Activated naive CD4-positive, alpha-beta T cell treated with anti-CD3 and anti-CD28 coated beads, Interleukin-2, amount 50 U/mL, for 16 hours (primary cell): ENCODE data around the gene ABO.
"Not testable (repeated sequence)": the region's sequence is repeated elsewhere in the genome, so short reads cannot be mapped to it uniquely, and the experiment has no call there.

Experiments
- DNase-seq: peaks from one replicate; pipeline ENCODE4 v3.0.0-alpha.2; 2020

The ABO gene

DNA sequence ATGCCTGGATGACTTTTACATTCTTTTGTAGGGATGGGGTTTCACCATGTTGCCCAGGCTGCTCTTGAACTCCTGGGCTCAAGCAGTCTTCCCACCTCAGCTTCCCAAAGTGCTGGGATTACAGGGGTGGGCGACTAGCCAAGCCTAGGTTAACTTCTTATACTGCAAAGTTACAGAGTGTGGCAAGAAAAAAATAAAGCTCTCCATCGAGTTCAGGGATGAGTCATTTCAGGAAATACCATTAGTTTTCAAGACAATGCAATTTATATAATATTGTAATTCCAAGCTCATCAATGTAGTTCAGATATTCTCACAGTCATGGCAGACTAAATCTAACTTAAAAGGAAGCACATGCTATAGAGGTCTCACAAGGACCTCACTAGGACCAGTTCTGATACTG lies 11.5 kb upstream of the ABO start:
- DNase-seq = no peak

DNA sequence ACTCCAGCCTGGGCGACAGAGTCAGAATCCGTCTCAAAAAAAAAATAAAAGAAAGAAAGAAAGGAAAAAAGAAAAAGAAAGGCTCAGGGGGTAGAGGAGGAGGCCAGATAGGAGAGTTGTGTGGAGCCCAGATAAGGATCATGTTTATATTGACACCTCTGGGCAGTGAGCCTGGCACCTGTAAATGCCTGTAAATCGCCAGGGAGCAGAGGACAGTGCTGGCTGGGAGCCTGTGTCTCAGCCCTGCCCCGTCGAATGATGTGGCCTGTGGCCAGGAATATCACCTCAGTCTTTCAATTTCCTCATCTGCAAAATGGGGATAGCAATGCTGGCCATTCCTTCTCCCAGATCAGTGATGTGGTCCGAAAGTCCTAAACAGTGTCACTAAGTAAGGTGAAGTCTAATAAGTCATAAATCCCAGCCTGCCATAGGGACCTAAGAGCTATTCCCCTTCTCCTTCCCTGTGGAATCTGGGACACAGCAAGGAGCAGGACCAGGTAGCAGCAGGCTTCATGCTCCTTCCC lies 10.3 kb upstream of the ABO start:
- DNase-seq = no peak

DNA sequence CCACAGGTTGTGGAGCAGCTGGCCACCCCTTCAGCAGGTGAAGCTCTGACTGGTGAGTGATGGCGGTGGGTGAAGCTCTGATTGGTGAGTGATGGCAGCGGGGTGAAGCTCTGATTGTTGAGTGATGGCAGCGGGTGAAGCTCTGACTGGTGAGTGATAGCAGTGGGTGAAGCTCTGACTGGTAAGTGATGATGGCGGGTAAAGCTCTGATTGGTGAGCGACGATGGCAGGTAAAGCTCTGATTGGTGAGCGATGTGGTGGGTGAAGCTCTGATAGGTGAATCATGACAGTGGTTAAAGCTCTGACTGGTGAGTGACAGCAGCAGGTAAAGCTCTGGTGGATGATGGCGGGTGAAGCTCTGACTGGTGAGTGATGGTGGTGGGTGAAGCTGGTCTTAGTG lies 9.4 kb upstream of the ABO start:
- DNase-seq = no peak

DNA sequence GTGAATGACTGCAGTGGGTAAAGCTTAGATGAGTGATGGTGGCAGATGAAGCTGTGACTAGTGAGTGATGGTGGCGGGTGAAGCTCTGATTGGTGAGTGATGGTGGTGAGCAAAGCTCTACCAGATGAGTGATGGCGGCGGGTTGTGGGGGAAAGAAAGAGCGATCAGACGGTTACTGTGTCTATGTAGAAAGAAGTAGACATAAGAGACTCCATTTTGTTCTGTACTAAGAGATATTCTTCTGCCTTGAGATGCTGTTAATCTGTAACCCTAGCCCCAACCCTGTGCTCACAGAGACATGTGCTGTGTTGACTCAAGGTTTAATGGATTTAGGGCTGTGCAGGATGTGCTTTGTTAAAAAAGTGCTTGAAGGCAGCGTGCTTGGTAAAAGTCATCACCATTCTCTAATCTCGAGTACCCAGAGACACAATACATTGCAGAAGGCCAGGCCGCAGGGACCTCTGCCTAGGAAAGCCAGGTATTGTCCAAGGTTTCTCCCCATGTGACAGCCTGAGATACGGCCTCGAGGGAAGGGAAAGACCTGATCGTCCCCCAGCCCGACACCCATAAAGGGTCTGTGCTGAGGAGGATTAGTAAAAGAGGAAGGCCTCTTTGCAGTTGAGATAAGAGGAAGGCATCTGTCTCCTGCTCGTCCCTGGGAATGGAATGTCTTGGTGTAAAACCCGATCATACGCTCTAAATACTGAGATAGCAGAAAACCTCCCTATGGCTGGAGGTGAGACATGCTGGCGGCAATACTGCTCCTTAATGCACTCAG lies 8.4 kb upstream of the ABO start:
- not testable (repeated sequence) for DNase-seq

DNA sequence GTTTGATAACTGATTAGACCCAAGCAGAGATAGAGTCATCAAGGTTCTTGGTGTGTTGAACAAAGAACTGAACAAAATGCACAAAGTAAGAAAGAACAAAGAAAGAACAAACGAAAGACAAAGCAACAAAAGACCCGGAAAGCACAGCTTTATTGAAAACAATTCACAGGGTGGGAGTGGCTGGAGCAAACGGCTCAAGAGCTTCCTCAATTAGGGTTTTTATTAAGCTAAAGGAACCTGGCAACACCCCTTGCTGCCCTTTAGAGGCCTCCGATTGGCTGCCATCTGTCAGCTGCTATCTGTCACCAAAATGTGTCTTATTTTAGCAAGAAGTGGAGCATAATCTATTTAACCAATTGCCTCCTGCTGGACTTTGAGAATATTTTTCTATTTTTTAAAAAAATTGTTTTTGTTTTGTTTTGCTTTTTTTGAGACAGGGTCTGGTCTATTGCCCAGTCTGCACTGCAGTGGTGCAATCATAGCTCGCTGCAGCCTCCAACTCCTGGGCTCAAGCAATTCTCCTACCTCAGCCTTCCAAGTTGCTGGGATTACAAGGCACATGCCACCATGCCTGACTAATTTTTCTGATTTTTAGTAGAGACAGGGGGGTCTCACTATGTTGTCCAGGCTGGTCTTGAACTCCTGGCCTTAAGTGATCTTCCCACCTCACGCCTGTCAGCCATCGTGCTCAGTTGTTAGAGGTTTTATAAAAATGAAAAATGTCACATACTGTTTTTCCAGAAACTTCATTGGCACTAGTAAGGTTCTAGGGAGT lies 7.7 kb upstream of the ABO start:
- DNase-seq = no peak

DNA sequence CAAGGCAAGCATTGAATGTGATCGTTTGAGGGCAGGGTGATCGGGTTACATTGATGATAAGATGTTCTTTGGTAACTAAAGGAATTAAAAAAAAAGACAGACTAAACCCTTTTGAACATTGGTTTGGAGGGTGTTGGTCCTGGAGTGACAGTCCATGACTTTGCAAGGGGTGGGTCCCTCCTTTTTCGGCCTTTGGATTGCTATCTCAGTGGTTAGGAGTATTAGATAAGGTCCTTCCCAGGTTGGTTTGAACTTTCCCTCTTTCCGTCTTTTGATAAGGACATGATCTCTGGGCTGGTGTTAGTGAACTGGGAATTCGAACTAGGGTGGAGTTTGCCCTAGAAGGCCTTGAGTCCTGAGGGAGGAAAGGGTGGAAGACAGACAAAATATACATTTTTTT lies 5.4 kb upstream of the ABO start:
- no peak for DNase-seq

DNA sequence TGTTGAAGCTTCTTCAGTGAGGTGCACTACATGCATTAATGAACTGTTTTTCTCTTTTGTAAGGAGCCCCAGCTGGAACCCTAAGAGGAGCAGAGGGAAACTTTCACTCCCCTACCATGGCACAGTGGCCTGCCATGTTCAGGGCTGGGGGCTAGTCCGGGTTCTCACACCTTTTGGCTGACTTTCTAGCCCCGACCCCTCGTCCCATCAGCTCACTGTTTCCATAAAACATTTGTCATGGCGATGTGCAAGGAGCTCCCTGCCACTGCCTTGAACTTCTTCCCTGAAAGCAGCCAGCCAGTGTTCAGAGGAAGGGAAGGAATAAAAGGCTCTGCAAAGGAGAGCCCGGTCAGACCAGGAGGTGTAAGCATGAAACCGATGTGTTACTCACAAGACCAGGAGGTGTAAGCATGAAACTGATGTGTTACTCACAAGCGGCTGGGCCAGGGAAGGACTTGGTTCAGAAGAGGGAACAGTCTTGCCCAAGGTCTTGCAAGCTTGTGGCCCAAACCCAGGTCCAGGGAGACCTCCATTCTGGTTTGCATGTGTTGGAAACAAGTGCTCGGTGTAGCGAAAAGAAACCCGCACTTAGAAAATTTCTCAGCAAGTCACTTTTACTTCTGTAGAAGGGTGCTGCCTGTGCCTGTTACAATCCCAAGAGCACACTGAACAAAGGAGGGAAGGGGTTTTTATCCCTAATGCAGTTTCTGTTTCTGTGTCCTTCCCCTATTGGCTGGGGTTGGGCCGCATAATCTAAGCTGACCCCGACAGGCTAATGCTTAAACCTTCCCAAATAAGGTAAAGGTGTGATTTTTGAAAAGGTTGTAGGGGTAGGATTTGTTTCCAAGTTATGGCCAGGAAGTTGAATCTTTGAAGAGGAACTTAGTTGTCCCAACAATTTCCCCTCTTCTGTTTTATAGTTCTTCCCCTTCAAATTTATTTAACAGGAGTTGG lies 3.4 kb upstream of the ABO start:
- DNase-seq = no peak

DNA sequence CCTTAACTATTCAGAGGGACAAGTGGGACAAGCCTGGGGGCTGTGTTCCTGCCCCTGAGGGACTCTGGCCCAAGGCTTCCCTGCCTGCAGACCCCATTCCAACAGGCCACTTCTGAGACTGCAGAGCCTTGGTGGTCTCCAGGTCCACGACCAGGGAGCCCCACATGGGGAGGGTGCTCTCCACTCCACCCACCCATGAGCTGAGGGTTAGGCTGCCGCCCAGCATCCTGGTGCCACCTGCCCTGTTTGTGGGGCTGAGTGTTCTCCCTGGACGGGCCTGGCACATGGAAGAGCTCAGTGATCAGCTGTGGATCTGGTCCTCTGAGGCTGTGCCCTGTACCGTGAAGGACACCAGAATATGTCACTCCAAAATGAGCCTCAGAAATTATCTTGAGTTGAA lies 2.5 kb upstream of the ABO start:
- no peak for DNase-seq

DNA sequence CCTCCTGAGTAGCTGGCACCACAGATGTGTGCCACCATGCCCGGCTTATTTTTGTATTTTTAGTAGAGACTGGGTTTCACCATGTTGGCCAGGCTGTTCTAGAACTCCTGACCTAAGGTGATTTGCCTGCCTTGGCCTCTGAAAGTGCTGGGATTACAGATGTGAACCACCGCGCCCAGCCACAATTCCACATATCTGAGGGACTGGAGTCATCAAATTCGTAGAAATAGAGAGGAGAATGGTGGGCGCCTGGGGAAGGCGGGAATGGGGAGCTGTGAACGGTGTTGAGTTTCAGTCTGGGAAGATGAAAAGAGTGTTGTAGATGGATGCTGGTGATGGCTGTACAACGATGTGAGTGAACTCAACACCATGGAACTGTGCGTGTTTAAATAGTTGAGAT lies 1.9 kb upstream of the ABO start:
- DNase-seq = no peak

DNA sequence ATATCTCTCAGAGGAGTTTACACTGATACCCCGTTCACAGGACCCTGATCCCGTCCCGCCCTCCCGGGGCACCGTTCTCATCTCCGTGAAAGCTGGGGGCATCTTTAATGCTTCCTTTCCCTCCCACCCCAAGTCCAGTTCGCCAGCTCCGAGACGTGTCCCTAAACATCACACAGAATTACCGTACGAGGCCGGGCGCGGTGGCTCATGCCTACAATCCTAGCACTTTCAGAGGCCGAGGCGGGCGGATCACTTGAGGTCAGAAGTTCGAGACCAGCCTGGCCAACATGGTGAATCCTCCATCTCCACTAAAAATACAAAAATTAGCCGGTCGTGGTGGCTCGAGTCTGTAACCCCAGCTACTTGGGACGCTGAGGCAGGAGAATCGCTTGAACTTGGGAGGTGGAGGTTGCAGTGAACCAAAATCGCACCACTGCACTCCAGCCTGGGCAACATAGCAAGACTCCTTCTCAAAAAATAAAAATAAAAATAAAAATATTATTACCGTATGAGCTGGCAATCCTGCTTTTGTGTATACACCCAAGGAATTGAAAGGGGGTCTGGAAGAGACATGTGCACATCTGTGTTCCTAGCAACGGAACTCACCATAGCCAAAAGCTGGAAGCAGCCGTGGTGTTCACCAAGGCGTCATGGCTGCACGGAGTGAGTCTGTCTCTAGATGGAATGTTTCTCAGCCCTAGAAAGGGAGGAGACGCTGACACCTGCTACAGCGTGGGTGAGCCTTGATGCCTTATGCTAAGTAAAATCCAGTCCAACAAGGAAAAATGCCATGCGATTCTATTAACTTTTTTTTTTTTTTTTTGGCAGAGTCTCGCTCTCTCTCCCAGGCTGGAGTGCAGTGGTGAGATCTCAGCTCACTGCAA lies 1.2 kb upstream of the ABO start:
- no peak for DNase-seq

DNA sequence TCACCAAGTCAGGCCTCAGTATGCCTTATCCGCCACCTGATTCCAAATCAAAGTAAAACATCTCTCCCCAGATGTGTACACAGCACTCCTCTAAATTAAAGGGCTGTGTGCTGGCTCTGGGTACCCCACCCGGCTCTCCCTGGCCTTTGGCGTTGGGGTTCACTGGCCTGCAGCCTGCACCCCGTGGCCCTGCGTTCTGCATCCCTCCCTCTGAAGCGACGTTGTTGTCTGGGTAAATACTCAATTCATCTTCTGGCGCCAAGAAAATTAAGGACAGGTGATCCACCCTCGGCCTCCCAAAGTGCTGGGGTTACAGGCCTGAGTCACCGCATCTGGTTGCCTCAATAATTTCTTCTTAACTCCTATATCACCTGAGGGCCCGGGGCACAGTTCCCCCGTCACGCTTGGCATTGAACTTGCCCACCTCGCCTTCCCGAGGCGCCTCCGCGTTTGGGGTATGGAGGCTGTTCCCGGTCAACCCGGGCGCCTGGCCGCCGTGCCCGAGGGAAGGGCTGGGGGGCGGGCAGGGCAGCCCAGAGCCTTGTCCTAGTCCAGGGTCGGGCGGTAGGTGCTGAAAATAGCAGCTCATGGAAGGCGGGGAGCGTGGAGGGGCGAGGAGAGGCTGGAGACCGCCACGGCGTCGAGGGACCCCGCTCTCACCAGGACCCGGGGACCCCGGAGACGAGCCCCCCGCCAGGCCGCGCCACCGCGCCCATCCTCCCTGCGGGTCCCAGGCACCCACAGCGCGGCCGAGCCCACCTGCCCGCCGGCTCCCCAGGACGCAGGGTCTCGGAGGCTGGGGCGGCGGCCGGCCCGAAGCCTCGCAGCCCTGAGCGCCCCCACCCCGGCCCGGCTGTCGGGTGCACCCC lies 531 bp downstream of the ABO start:
- DNase-seq = no peak

DNA sequence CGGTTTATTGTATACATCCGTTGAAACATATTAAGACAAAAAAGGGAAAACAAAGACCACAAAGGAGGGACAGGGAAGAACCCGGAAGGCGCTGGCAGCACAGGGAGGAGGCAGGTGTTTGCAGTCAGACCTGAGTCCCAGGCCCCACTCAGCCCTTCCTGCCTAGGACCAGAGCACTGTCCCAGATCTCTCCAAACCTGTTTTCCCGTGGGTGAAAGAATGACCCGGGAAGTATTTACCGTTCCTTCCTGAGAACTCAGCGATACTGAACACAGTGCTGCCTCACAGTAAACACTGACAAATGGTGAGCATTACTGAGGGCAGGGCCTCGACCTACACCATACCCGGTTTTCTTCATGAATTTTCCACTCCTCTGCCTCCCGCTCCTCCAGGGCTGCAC lies 1.2 kb downstream of the ABO start:
- DNase-seq = no peak

DNA sequence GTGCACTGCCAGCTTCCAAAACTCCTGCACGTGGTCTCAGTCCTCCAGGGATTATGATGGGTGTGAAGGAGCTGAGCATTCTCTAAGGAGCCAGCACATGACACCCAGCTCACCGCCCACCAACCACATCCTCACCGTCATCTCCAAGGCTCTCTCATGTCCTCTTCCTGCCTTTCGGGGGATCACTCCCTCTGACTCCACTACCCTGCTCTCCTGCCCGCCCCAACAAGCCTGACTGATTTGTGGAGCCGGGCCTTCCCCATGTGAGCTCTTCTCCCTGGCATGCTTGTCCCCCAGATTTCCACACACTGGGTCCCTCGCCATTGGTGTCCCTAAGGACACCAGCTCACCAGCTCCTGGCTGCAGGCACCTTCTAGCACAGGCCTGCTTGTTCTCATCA lies 1.9 kb downstream of the ABO start:
- DNase-seq = no peak

DNA sequence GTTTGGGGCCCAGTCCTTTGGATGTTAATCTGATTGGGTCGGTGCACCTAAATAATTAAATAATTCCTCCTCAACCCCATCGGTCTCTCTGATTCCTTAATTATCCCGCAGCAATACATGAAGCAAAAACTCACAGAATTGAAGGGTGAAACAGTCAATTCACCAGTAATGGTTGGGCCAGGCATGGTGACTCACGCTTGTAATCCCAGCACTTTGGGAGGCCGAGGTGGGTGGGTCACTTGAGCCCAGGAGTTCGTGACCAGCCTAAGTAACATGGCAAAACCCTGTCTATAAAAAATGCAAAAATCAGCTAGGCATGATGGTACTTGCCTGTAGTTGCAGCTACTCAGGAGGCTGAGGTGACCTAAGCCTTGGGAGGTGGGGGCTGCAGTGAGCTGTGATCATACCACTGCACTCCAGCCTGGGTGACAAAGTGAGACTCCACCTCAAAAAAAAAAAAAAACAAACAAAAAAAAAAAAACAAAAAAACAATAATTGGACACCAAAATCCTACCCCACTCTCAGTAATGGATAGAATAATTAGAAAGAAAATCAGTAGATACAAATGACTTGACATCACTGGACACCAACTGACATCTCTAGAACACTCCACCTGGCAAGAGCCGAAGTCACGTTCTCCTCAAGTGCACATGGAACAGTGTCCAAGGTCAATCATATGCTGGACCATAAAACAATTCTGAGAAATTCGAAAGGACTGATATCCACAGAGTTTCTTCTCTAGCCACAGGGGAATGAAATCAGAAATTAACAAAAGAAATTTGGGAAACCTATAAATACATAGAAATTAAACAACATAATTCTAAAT lies 5.3 kb downstream of the ABO start:
- DNase-seq = no peak

DNA sequence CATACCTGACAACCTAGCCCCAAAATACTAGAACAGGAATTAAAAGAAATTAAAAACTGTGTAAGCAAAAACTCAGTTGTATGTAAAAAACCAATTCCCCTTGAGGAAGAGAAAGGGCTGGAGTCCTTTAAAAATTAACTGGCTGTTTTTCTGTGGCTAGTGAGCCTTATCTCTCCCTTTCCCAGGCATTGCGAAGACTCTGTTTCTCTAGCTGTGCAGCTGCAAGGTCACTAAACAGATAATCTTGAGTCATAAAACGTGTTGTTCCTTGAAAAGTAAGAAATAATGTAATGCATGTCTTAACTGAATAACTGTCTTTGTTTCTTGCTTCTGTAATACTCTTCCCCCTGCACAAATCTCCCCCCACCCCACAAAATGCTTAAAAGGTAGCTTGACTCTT lies 5.9 kb downstream of the ABO start:
- DNase-seq = not testable (repeated sequence)

DNA sequence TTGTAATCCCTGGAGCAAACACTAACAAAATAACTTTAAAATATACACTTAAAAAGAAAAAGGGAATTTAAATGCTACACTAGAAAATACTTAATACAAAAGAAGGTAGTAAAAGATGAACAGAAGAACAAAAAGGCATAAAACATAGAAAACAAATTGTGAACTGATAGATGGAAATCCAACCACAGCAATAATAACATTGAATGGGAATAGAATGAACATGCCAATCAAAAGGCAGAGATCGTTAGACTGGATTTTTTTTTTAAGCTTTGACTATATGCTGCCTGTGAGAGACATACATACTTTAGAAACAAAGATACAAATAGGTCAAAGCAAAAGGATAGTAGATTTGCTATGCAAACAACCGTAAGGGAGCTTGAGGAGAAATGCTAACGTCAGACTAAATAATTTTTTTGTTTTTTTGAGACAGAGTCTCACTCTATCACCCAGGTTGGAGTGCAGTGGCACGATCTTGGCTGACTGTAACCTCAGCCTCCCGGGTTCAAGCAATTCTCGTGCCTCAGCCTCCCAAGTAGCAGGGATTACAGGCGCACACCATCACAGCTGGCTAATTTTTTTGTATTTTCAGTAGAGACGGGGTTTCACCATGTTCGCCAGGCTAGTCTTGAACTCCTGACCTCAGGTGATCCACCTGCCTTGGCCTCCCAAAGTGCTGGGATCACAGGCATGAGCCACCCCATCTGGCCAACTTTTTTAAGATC lies 6.5 kb downstream of the ABO start:
- no peak for DNase-seq

DNA sequence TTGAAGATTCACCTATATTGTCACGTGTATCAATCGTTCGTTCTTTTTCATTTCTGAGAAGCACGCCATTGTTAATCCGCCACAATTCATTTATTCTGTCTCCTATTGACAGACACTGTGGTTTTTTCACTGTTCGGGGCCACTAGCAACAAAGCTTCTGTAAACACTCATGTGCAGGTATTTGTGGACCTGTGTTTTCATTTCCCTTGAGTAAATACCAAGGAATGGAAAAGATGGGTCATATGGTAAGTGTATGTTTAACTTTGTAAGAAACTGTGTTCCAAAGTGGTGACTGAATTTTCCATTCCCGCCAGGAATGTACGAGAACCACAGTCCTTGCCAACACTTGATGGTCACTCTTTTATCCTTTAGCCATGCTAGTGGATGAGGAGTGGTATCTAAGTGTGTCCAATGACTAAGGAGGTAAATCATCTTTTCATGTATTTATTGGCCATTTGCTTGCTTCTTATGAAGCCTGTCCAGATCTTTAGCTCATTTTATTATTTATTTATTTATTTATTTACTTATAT lies 10.7 kb downstream of the ABO start:
- no peak for DNase-seq

DNA sequence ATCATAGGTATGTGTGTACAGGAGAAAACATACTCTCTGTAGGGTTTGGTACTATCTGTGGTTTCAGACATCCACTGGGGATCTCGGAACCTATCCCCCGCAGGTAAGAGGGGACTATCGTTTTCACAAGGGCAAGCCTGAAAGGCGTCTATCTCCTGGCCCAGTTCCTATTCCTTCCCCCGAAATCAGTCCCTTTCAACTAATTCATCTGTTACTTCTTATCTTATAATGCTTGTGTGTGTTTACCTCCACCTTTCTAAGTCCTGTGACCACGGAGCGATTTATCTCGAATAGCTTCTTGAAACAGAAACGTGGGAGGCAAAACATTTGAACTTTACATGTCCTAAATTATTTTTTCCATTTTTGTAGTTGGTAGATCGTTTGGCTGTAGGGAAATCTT lies 11.4 kb downstream of the ABO start:
- DNase-seq = no peak

DNA sequence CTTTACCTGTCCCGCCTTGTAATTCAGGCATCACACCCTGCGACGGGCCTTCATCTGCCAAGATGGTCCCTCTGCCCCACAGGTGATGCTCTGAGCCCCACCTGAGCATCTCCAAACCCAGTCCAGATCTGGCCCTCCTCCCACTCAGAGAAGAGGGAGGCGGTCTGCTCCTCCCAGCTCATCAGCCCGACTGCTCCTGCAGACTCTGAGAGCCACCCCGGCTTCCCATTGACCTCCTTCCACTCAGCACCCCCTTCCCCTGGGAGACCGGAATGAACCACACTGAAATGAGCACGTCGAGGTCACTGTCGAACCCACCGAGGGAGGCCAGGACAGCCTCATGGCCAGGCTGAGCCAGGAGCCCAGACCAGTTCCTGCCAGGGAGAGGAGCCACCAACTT lies 12.8 kb downstream of the ABO start:
- DNase-seq = no peak
